HK-2 (cell line): ENCODE data around the gene NPAS3.

Source experiments
- DNase-seq: peaks from one replicate; pipeline ENCODE4 v3.0.0-alpha.2; 2018; ENCODE audit not compliant: unreplicated experiment

The NPAS3 gene

DNA sequence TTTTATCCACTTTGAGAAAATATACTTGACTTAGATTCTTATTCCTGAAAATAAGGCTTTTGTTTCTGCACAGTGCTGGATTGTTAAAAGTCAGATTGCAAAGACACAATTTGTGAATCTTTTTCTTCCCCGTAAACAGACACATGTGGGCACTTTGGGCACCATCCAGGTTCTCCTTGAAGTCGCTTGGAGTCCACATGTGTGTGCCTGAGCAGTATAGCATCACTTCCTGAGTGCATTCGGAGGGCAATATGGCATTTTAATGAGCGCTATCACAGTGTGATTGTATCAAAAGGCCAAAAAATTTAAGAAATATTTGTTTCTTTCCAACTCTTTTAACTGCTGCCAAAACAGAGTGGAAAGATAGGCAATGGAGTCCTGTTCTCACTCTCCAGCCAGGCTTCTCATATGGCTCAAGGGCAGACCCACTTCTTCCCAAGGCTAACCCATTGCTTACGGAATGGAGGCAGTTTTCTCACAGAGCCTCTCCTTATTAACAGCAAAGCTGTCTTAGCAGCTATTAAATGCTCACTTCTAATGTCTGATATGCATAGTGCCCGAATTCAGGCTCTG lies 615.1 kb downstream of the NPAS3 start:
- DNase-seq: no peak

DNA sequence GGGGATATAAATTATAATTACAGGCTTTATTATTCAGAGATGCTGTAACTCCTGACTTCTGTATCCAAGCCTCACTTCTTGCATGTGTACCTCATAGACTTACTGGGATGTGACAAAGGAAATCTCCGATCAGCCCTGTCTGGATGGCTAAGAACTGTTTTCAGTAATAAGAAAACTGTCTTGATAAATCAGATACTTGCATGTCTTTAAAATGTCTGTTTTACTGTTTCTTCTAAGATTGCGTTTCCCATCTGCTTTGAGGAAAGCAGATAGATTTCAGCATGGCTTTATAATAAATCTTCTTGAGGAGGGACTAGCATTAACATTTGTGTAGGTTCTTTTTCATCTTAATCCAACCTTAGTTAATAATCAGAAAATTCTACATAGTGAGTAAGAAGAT lies 616.3 kb downstream of the NPAS3 start:
- no peak for DNase-seq

DNA sequence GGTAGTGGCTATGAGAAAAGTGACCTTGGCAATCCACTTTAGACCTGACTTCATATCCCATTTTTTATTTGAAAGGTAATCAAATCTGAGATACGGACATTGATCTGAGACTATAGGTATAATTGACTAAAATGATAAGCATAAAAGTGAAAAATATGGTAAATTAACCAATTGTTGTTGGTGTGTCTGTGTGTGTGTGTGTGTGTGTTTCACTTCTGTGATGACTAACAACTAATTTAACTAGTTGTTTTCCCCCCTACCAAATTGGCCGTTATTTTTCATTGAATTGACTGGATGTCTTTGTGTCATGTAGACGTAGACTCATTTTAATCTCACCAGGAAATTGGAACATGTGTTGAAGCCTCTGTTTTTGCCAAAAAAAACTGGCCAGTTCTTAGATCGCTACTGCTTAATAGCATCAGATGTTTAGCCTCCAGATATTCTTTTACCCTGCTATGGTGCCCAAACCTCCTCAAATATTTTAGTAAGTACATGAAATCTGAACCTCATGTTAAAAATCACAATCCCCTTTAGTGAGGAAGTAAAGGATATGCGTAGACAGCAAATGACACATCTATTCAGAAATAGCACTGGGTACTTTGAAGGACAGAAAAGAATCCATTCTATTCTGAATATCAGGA lies 617.2 kb downstream of the NPAS3 start:
- DNase-seq: no peak

DNA sequence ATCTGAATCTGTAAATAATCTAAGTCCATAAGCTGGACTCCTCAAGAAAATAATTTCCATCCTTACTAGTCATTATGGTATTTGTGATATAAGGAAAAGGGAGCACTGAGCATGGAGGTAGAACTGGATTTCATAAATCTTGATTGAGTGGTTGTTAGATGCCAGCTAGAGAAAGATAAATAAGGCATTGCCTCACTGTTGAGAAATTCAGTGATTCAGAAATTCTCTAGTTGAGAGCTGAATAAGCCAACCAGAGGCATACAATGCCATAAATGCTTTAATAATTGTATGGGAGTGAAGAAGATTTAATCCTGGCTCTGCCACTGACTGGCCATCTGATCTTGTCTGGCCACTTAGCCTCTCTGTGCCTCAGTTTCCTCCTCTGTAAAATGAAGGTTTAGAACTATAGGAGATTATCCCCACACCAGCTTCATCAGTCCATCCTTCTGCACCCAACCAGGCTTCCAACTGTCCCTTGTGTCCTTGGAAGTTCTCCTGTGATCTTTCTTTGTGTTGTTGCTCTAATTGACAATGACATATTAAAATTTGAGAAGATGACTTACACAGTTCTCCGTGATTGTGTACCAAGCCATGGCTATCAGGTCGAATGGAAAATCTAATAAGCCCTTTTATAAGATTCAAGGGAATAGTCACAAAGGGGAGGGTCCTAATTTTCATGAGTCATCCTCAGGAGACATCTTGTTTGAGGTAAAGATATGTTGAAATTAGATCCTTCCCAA lies 617.9 kb downstream of the NPAS3 start:
- DNase-seq: no peak

DNA sequence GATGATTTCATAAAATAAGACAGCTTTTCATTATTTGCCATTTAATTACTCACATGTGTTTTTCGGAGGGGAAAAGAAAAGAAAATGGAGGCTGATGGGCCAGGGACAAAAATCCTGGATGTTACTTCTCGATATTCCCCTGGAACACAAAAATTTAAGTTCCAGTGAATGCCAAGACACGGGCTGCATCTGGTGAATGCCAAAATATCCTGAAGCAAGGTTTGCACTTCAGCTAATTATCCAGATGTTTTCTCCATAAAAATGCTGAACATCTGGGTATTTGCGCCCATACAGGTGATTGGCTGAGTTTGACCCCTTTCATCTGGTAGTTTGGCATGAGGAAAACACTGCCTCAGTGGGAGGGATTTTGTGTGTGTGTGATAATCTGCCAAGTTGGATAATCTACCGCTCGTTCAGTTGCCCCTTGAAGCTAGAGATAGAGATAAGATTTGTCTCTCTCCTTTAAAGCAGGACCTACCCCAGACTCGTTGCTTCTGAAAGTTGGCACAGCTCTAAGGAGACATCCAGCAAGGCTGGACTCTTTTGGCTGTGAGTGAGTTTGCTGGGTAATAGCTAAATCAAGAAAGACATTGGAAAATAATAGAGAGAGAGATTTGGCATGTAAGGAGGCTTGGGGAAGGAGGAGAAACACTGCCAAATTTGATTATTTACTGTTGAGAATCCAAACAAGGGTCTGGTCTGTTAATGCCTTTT lies 622.2 kb downstream of the NPAS3 start:
- no peak for DNase-seq

DNA sequence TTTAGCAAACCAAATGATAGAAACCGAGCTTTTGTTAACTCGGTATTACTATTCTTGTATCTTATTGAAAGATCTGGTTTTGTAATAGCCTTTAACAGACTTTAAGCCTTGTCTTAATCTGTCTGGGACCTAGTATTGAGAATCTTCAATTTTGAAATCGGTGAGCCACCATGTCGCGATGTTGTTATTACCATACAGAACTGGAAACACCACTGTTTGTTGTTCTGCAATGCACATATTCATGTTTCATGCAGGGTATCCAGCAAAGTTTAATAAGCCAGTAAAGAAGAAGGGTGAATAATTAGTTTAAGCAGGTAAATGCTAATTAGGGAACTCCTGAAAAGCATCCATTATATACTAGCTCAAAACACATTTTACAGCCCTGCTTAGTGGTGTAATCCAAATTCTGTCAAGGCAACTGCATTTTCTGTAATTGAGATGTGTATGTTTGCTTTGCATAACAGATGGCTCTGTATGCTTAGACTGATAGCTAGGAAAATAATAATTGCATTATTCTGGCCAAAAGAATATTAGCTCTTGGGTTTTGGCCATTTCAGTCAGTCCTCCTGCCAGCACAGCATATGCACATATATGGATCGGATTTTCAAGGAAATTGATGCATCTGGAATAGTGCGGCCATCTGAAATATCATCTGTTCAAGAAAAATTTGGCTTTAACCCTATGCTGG lies 623.0 kb downstream of the NPAS3 start:
- DNase-seq: no peak

DNA sequence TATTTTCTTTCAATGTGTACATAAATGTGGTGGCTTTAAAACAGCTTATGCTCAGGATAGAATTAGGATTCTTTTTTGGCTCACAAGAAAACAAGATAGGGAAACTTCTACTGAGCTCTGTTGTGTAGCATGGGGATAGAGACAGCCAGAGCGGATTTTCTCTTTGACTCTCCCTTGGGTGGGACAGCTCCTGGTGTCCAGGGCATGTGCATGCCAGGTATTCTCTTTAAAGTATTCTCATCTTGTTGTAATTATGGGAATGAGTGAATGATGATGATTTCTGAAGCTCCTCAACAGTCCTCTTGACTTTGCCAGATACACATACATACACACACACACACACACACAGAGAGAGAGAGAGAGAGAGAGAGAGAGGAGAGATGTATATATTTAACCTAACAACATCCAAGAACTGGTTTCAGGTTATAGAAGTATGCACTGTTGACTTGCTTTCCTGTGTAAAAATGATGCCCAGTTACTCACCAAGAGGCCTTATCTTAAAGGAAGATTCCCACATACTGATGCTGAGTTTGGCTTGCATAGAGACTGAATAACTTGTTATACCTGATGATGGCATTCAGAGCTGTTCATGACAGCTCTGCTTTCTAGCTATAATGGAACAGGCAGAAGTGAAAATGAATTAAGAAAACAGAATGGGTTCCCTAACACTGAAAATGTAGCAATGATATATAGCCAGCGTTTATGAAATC lies 624.7 kb downstream of the NPAS3 start:
- DNase-seq: no peak

DNA sequence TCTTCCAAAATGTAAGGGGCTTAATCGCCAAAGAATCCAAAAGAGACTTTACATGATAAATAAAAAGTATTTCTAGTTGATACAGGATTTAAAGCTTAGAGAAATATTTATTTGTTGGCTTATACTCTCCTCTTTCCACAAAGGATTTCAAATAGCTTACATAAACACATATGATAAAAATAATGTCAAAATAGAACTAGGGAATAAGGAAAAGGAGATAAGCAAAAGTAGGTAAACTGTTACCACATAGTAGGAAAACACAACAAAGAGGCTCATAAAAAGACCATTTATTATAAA lies 625.2 kb downstream of the NPAS3 start:
- no peak for DNase-seq

DNA sequence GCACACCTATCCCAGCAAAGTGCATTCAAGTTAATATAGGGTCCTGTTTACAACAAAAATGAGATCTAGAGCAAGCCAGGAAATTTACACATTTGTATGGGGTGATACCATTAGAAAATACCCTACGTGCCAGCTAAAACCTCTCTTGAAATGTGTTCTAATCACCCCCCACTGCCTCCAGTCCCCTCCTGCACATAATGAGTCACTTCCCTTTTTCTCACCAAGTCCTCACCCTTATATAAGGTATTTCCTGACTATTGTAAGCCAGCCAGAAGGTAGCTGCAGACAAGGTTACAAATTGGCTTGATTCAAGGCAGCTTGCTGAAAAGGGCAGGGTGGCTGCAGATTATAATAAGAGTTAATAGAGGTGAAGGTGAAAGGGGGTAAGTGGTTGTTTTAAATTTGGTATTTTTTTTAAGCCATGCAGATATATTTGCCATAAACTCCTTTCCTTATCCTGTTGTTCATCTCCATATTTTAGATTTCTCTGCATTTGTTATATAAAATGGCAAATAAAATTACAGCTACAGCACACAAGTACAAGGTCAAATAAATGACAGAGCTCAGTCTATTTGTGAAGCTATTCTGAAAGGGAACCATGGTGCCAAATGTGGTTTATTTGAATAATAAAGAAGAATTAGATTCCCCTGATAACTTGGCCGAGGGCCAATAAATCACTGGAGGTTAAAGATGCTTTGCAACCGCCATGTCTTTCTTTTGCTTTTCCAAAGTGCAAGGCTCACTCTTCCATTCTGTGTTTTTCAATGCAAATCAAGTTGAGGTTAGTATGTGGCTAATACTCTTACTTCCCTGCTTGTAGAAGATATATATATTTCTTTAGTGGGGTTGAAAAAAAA lies 626.3 kb downstream of the NPAS3 start:
- DNase-seq: peak; percentile 36

DNA sequence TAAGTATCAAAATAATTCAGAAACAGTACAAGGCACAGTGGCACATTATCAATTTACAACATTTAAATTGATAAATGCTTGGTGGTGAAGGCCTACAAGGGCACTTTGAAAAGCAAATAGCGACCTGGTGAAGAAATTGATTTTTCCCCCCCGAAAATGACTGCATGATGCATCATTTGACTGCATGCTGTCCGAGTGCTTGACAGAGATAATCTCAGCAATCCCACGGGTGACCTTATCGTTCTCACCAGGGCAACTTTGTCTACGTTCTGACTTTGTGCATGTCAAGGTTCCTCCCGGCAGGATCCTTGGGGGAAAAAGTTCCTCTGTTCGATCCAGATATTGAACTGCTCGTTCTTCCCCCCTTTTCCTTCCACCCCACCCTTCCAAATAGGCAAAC lies 627.4 kb downstream of the NPAS3 start:
- DNase-seq: no peak

DNA sequence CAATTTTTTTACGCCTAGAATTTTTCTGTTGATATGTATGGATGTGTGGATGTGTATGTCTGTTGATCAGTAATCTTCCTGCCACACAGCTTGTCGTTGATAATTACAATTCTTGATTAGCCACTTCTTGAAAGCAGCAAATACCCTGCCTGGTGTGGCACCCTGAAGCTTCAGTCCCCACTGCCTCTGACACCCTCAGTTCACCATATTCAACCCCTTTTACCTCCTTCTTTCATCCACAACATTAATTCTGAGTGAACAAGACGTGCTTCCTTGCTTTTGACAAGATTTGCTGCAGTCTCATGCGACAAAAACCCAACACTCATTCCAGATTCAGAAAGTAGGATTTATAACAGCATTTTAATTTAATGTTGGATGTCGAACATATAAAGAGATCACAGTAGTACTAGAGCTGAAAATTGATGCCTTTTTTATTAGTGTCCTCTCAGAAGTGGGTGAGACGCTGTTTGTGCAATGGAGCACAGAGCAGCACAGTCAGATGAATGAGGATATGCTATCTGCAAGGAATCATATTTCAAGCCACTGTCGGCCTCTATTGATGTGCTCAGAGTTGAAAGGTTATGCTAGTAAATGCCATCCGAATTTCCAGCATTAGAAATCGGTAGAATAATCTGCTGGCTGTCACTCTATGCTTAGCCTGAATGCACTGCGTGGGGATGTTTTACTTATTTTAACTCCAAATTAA lies 628.5 kb downstream of the NPAS3 start:
- DNase-seq: no peak

DNA sequence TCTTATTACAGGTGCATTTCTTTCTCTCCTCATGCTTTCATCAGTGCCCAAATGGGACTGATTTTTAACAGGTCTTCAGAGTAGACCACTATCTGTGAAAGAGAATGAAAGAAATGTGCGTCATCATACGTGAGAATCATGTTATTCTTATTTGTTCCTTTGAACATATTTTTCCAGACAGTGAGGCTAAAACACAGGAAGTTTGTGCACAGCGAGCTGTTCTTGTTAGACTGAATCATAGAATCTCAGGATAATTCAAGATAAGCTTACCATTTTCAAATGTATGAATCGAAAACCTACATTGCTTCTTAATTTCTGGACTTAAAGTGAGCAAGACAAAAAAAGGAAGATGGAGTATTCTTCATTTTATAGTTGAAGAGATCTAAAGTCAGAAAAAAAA lies 629.1 kb downstream of the NPAS3 start:
- no peak for DNase-seq

DNA sequence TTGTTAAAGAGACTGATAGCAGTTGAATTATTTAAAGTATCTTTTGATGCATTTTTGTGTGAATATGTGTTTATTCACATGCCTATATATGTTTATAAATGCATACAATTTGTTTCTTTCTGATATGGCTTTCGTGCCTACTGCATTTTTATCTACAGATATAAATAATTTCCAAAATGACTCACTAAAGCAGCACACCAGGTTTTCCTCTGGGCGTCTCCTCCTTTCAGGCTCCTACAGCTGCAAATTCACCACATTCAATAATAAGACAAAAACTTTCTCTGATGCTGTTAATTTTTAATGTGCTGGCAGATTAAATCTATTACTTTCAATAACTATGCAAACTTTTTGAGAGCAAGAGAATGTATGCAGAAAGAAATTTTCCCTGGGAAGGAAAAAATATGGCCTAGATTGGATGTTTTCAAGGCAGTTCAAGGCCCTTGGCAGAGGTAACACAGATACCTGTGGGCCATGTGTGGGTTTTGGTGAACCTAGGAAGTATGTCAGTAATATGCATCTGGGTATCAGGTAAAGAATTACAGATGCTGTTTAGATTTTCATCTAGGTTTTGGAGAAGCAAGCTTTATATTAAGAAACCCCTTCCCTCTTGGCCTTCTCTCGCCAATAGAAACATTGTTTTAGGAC lies 630.4 kb downstream of the NPAS3 start:
- DNase-seq: no peak

DNA sequence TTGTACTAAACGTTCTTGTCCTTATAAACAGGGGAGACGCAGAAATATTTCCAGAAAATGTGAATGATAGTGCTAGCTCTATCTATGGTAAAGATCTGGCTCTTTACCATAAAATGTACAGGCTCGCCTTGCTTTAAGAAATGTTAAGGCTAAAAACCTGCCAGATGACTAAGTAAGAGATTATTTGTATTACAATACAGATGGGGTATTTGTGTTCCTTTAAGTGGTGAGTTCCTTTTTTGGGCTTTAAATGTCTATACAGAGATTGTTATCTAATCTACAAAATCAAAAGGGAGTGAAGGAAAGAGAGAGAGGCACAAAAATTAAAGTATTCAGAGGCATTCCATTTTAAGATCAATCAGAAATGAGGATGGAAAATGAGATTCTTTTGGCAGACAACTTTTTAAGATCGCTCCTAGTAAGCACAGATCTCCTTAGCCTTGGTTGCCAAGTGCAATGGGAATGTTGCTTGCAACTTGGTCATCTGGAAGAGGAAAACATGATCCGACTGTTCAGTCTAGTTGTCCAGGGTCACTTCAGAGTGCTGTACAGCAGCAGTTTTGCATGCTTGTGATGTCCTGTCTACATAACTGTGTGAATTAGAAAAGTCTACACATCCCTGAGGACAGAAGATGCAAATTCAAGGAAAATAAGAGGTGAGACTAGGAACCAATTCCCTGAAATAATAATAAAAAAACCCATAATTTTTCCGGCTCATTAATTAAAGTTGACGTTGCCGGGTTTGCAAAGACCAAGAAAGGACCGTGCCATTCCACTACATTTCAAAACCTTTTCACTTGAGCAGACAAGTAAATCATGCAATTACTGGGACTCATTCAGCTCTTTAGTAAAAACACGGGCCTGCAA lies 631.4 kb downstream of the NPAS3 start:
- DNase-seq: no peak

DNA sequence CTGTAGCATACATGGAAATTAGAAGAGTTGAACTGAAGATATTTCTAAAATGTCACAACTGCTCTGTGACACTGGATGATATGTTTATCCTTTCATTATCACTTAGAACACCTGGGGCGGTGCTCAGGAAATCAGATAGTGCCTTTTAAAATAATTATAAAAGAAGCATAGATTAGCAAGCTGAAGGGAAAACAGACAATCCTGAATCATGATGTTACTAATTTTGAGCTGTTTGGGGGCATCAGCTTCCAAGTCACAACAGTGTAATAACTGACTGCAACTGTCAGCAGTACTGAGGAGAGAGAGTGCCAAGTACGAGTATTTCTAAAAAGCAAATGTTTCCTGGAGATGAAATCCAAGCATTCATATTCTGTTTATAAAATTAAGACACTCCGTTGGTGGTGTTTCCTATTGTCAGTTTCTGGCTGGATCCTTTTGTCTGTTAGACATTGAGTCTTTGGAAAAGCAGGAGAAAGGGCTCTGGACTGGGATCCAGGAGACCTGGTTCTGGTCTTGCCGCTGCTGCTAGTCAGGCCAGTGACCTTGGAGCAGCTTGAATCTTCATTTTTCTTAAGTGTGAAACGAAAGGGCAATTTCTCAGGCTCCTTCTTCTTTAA lies 632.1 kb downstream of the NPAS3 start:
- DNase-seq: no peak

DNA sequence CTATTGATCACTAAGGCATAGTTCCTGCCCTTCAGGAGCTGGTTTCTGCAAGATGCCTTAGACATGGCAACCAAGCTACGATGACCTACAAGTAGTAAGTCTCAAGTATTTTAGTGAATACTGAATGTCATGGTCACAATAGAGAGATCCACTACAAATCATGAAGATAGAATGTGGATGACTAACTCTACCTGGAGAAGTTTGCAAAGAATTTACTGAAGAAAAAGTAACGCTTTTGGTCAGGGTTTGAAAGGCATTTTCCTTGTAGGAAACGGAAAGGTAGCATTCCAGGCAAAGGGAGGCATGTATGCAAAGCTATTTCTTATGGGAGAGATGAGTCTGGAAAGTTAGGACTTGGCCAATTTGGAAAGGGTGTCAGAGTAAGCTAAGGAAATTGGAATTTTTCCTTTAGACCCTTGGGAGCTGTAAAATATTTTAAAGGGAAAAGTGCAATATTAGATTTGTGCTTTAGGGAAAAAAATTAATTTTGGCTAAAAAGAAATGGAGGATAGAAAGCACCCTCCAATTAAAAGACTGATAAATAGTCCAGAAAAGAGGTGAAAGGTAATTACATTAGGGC lies 634.7 kb downstream of the NPAS3 start:
- DNase-seq: no peak

DNA sequence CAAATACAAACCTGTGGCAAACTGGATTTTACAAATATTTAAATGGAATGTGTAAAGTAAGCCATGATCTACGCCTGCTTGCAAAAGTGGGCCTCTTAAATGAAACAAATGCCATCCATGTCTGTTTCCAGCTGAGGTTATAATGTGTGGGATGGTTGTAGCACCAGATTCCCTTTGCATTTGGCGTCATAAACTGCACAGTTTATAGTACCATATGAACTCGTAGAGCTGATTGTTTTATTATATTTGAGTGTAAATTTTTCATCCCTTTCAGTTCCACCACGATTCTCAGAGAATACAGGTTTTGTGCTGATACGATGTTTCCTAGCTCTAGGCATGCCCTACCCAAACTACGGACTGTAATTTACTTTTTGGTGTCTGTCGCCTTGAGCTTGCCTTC lies 637.3 kb downstream of the NPAS3 start:
- DNase-seq: no peak
